ENCODE data around the gene TAF5L.

The TAF5L gene

DNA sequence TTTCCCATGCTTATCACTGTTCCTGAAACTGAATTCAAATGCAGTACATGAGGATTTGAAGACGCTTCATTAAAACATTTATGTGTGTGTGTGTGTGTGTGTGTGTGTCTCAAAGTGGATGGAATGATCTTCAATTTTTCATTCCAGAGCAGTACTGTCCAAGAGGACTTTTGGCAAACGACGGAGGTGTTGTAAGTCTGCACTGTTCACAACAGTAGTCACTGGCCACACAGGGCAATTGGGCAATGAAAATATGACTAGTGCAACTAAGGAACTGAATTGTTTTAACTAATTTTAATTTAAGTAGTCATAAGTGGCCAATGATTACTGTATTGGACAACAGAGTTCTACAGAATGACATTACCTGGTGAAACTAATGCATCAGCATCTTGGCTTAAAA, 5.0 kb downstream of the TAF5L start:
- no peak overlapping the region for H3K27ac ChIP-seq
- TF ChIP-seq ZFX (IDR thresholded peaks at IDR 0.05) = no peak
- TF ChIP-seq, protein P1, sequence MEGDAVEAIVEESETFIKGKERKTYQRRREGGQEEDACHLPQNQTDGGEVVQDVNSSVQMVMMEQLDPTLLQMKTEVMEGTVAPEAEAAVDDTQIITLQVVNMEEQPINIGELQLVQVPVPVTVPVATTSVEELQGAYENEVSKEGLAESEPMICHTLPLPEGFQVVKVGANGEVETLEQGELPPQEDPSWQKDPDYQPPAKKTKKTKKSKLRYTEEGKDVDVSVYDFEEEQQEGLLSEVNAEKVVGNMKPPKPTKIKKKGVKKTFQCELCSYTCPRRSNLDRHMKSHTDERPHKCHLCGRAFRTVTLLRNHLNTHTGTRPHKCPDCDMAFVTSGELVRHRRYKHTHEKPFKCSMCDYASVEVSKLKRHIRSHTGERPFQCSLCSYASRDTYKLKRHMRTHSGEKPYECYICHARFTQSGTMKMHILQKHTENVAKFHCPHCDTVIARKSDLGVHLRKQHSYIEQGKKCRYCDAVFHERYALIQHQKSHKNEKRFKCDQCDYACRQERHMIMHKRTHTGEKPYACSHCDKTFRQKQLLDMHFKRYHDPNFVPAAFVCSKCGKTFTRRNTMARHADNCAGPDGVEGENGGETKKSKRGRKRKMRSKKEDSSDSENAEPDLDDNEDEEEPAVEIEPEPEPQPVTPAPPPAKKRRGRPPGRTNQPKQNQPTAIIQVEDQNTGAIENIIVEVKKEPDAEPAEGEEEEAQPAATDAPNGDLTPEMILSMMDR (conservative IDR thresholded peaks at IDR 0.05) = no peak

DNA sequence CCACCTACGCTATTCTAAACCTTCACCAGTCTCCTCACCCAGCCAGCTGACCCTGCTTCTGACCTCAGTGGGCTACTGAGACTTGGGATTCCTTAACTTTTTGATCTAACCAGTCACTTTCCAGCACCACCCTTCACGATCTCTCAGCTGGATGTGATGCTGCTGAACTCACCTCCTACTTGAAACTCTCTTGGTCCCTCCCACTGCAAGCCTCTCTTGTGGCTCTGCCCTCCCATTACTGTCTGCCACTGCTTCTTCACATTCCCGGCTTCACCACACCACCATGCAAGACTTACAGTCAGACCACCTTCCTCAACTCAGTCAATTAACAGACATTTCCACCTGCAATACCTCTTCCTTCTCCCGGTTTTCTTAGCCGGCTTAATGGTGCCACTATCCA, 6.3 kb downstream of the TAF5L start:
- no peak overlapping the region for H3K27ac ChIP-seq
- TF ChIP-seq, protein P1 (conservative IDR thresholded peaks at IDR 0.05) = no peak
- no peak for TF ChIP-seq ZFX (IDR thresholded peaks at IDR 0.05)

DNA sequence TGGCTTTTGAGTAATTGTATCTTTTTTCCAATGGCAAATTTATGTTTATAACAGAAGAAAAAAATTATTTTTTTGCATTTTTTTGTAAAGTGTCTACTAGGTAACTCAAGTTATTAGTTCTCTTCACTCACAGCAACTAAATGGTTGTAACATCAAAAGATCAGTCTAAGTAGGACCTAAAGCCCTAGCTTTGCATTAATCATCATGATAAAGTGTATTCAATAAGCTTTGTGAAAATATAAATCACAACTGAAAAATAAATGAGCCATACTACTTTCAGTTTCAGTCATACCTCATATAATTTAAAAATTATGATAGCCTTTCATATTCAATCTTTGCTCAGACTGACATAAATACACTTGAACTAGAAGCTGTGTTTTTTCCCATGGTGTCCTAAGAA, 6.9 kb downstream of the TAF5L start:
- no peak overlapping the region for H3K27ac ChIP-seq
- TF ChIP-seq ZFX (IDR thresholded peaks at IDR 0.05) = no peak
- TF ChIP-seq, protein P1 (conservative IDR thresholded peaks at IDR 0.05) = no peak

DNA sequence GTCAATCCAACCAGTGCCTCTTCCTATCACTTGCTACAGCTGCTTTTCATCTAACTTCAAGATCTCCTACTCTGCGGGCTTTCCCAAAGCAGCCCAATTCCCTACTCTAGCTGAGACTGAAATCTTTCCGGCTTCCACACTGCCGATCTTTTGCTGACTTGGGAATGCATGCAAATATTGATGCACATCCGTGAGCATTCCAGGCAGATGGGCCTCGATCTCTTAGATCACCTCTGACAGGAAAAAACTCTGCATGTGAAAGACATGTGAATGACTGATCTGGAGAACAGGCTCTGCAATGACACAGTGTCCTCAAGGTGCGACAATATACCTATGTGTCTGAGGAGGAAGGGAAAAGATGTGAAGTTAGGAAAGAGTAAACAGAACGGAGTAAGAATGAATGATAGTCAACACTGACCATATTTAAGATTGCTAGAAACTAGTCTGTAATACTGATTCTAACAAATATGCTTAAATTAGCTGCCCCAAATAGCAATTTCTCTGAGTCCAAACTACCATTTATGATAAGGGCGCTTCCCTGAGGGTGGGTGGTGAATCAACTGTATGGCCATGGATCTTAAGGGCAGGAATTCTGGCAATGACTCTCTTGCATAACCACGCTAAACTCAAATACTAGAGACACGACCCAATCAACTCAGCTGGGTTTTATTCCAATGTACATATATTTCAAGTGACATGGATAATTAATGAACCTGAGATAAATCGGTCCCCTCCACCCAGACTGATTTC, 8.4 kb downstream of the TAF5L start:
- TF ChIP-seq, protein P1 (conservative IDR thresholded peaks at IDR 0.05) = no peak
- TF ChIP-seq ZFX (IDR thresholded peaks at IDR 0.05) = no peak
- no peak overlapping the region for H3K27ac ChIP-seq

DNA sequence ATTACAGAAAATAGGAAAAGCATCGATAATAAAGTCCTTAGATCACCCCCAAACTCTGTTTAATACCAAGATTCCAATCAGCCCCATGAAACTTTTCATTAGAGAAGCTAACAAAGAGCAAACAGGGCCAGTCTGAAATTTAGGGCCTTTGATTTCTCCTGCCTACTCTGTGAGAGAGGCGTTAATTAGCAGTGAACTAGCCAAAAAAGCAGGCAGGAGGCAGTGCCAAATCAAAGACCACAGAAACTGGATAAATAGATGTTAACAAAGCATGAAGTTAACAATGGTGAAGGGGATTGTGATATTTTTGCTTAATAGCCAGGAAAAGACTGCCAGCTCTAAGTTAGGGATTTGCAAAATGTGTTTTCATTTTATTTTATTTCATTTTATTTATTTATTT, 11.2 kb downstream of the TAF5L start:
- H3K27ac ChIP-seq = no peak overlapping the region
- TF ChIP-seq ZFX (IDR thresholded peaks at IDR 0.05) = no peak
- TF ChIP-seq, protein P1 (conservative IDR thresholded peaks at IDR 0.05) = no peak

DNA sequence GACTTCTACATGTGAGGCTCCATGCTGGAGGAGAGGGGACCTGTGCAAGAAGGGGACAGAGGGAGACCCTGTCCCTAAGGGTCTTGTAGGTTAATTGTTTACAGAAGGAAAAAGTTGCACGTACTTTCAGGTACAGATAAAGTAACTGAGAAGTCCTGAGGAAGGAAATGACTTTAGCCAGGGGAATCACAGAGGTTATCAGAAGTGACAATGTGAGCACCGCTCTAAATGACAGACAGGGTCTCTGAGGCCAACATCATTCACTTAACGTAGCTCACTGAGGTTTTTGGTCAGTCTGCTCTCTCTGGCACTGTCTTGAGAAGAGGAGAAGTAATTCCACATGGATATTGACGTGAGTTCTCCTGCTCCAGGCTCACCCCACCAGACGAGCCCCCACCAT, 12.0 kb downstream of the TAF5L start:
- no peak for TF ChIP-seq ZFX (IDR thresholded peaks at IDR 0.05)
- TF ChIP-seq, protein P1 (conservative IDR thresholded peaks at IDR 0.05) = no peak
- H3K27ac ChIP-seq = no peak overlapping the region

DNA sequence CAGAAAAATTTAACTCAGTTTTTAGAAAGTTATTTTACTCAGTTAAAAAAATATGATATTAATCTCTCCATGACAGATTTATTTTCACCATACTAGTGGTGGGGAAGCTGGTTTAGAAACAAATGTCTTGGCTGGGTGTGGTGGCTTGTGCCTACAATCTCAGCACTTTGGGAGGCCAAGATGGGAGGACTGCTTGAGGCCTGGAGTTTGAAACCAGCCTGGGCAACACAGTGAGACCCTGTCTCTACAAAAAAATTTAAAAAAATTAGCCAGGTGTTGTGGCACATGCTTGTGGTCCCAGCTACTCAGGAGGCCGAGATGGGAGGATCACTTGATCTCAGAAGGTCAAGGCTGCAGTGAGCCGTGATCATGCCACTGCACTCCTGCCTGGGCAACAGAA, 17.3 kb downstream of the TAF5L start:
- TF ChIP-seq, protein P1 (conservative IDR thresholded peaks at IDR 0.05) = no peak
- TF ChIP-seq ZFX (IDR thresholded peaks at IDR 0.05) = no peak
- H3K27ac ChIP-seq = no peak overlapping the region
